ENCODE data around the gene DHRS4L2. TPM values are rescaled to one million over a fixed set of nuclear protein-coding genes. Genes with fewer than 3 reads are reported as not detected.
"Not testable (repeated sequence)": the region's sequence is repeated elsewhere in the genome, so short reads cannot be mapped to it uniquely, and the experiment has no call there.

DHRS4L2 gene
- total and polyA plus RNA-seq, 5 donors, result 15.5 to 44.2 (median 21.0) TPM

DNA sequence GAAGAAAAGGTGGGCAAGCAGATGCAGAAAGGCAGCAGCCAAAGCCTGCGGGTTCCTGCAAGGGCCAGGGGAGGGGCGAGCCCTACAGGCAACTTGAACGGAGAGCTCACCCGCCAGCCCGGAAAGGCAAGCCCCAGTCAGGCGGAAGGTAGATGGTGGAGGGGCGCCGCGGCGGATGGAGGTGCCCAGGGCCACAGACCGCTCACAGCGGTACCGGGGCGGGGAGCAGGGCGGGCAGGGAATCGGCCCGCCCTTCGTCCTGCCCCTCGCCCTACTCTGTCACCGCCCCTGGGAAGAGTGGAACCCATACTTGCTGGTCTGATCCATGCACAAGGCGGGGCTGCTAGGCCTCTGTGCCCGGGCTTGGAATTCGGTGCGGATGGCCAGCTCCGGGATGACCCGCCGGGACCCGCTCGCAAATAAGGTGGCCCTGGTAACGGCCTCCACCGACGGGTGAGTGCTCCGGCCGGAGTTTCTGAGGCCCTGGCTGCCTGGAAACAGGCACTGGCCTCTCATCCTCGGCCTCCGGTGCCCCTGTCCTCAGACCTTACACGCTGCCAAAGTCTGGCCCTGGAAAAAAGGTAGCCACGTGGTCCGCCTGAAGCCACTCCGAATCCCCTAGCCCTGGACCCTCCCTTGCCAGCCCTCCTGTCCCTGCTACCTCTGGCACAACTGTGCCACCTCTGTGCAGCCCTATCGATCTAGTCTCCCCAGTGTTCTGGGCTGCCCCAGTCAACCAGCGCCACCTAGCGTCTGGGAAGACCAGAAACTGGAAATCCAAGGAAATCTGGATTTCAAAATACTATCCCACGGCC, 35.1 kb upstream of the DHRS4L2 start, which contains the start of gene DHRS4:
Gene DHRS4, plus strand, starts transcription at position 307 of the 815 bp plus-strand sequence. Its CDS starts 19 bp downstream, at position 326.
- no peaks in the 10 kb centered on the region for H3K27me3 ChIP-seq (ENCODE audit: control insufficient read depth, insufficient read depth)
- intact Hi-C loops (cut with DNase I), result no loop called here
- ATAC-seq (peak; percentile 98 to 99), DNase-seq (peak; percentile 88 to 93 (median 93))
- under 1% methylated on average over 44 of the region's 44 CpGs for WGBS
- peak within 1 kb of the TSS; percentile 92 for H3K27ac ChIP-seq (ENCODE audit: low read length)
- peaks cover 2% of the 10 kb centered on the region for H3K4me1 ChIP-seq (ENCODE audit: control insufficient read depth, insufficient read depth, low read length)
- H3K9me3 ChIP-seq (ENCODE audit: control insufficient read depth, low read length), result no peaks in the 10 kb centered on the region
- H3K4me3 ChIP-seq (ENCODE audit: low read length), result peak within 1 kb of the TSS; percentile 82

DNA sequence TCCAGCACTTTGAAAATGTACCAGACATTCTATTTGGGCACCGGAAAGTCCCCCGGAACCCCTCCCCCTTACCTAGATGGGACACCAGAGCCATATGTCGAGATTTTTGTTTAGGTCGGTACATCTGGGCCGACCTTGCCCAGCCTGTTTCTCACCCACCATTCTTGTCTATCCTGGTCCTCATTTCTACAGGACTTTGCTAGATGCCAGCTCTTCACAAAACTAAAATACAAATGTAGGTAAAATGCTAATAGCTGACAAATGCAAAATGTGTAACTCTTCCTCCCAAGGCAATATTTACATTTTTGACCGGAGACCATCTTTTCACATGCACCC, 34.5 kb upstream of the DHRS4L2 start:
- ATAC-seq; H3K27me3 ChIP-seq (ENCODE audit: control insufficient read depth, insufficient read depth); H3K27ac ChIP-seq (ENCODE audit: low read length); intact Hi-C loops (cut with DNase I); H3K9me3 ChIP-seq (ENCODE audit: control insufficient read depth, low read length); H3K4me1 ChIP-seq (ENCODE audit: control insufficient read depth, insufficient read depth, low read length); DNase-seq: not testable (repeated sequence)
- peak overlapping the region; percentile 82 for H3K4me3 ChIP-seq (ENCODE audit: low read length)
- 15% methylated on average over 6 of the region's 6 CpGs for WGBS

DNA sequence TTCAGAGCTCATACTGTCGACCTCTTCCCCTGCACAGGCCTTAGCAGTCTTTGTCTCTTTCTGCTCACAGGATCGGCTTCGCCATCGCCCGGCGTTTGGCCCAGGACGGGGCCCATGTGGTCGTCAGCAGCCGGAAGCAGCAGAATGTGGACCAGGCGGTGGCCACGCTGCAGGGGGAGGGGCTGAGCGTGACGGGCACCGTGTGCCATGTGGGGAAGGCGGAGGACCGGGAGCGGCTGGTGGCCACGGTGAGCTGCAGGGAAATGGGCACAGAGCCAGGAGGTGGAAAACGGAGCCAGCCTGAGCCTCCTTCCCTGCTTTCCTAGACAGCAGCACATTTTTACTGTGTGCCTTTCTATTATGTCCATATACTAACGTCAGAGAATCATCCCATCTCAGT, 33.8 kb upstream of the DHRS4L2 start:
- H3K27ac ChIP-seq (ENCODE audit: low read length); H3K4me3 ChIP-seq (ENCODE audit: low read length); H3K4me1 ChIP-seq (ENCODE audit: control insufficient read depth, insufficient read depth, low read length); H3K27me3 ChIP-seq (ENCODE audit: control insufficient read depth, insufficient read depth); intact Hi-C loops (cut with DNase I); ATAC-seq; H3K9me3 ChIP-seq (ENCODE audit: control insufficient read depth, low read length): not testable (repeated sequence)
- 71% methylated on average over 20 of the region's 20 CpGs for WGBS
- peak in 2 of 3 donors; percentile 36 to 64 for DNase-seq

DNA sequence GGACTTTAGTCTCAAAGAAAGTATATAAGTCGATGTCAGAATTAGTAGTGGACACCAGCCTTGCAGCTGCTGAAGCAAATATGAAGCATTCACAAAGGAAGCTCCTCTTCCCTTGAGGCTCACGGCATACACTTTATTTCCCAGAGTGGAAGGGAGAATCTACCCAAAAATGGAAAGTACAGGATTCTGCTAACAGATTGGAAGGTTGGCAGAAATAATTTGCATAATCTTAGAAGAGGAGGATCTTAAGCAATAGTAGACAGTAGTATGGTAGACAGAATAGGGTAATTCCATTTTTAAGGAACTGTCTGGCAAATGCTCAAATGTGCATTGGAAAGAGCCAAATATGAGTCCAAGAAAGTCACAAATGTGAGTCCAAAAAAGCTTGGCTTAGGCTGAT, 32.9 kb upstream of the DHRS4L2 start:
- intact Hi-C loops (cut with DNase I); H3K4me1 ChIP-seq (ENCODE audit: control insufficient read depth, insufficient read depth, low read length); H3K4me3 ChIP-seq (ENCODE audit: low read length); H3K27me3 ChIP-seq (ENCODE audit: control insufficient read depth, insufficient read depth); H3K27ac ChIP-seq (ENCODE audit: low read length); ATAC-seq; H3K9me3 ChIP-seq (ENCODE audit: control insufficient read depth, low read length); DNase-seq: not testable (repeated sequence)
- 80% methylated on average over 2 of the region's 2 CpGs for WGBS

DNA sequence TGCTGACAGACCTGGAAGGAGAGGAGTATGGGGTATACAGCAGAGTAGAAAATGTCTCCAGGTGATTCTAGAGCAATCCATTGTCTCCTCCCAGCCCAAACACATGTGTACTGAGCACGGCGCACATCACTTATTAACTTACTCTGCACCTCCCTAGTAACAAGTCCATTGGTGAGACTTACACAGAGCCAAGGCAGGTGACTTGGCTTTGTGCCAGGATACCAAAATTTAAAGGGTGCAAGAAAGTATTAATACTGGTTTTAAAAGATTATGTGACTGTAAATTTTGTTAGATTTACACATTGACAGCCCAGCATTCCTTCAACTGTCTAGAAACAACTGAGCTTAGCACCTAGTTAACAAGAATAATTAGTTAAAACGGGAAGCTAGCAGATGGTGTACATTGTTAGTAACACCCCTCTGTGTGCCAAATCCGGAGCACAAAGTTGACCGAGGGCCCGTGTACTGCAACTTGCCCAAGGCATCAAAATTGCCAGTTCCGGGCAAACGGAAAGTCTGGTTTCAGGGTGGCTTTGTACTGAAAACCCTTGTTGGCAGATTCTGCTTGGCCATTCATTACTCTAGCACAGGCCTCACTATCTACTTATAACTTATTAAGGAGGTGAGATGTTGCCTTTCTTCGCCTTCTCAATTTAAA, 30.7 kb upstream of the DHRS4L2 start:
- 92% methylated on average over 9 of the region's 9 CpGs for WGBS
- H3K27ac ChIP-seq (ENCODE audit: low read length); H3K4me1 ChIP-seq (ENCODE audit: control insufficient read depth, insufficient read depth, low read length); DNase-seq; ATAC-seq; intact Hi-C loops (cut with DNase I); H3K9me3 ChIP-seq (ENCODE audit: control insufficient read depth, low read length); H3K27me3 ChIP-seq (ENCODE audit: control insufficient read depth, insufficient read depth); H3K4me3 ChIP-seq (ENCODE audit: low read length): not testable (repeated sequence)

DNA sequence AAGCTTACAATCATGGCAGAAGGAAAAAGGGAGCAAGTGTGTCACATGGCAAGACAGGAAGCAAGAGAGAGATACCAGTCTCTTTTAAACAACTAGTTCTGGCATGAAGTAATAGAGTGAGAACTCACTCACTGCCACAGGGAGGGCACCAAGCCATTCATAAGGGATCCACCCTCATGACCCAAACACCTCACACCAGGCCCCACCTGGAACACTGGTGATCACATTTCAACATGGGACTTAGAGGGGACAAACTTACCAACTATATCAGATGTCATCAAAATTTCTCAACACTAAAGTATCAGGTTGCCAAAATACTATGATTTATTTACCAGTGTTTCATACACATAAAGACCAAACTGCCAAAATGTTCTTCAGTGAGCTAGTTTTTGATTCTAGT, 27.8 kb upstream of the DHRS4L2 start:
- DNase-seq; intact Hi-C loops (cut with DNase I); ATAC-seq; H3K4me3 ChIP-seq (ENCODE audit: low read length); H3K4me1 ChIP-seq (ENCODE audit: control insufficient read depth, insufficient read depth, low read length); H3K27ac ChIP-seq (ENCODE audit: low read length); H3K27me3 ChIP-seq (ENCODE audit: control insufficient read depth, insufficient read depth); H3K9me3 ChIP-seq (ENCODE audit: control insufficient read depth, low read length): not testable (repeated sequence)

DNA sequence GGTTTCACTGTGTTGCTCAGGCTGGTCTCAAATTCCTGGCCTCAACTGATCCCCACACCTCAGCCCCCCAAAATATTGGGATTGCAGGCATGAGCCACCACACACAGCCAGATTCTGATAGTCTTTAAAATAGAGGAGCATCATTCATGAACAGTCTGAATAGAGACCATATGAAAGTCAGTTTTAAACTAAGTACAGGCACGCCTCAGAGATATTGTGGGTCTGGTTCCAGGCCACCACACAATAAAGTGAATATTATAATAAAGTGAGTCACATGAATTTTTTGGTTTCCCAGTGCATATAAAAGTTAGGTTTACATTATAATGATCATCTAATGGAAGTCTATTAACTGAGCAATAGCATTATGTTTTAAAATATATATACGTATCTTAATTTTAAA, 27.0 kb upstream of the DHRS4L2 start:
- intact Hi-C loops (cut with DNase I), result not testable (repeated sequence)

DNA sequence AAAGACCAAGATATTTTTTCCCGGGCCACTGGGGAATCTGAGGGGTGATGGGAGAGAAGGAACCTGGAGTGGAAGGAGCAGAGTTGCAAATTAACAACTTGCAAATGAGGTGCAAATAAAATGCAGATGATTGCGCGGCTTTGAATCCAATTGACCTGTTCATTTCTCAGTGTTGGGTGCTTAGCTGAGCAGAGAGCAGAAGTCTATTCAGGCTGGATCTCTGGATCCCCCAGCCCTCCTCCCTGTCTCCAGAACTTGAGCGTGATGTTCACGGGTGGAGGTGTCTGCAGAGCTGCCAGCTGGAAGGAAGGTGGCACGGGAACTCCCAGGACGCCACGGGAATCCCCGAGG, 19.6 kb upstream of the DHRS4L2 start:
- ATAC-seq; intact Hi-C loops (cut with DNase I); H3K27me3 ChIP-seq (ENCODE audit: control insufficient read depth, insufficient read depth); H3K9me3 ChIP-seq (ENCODE audit: control insufficient read depth, low read length); DNase-seq; H3K4me3 ChIP-seq (ENCODE audit: low read length); H3K4me1 ChIP-seq (ENCODE audit: control insufficient read depth, insufficient read depth, low read length); H3K27ac ChIP-seq (ENCODE audit: low read length): not testable (repeated sequence)
- WGBS, result 44% methylated on average over 1 of the region's 9 CpGs

More for the DNA sequence above, 27.0 kb upstream of the DHRS4L2 start:
- not testable (repeated sequence) for H3K9me3 ChIP-seq (ENCODE audit: control insufficient read depth, low read length); ATAC-seq; H3K4me1 ChIP-seq (ENCODE audit: control insufficient read depth, insufficient read depth, low read length); H3K4me3 ChIP-seq (ENCODE audit: low read length); DNase-seq; H3K27me3 ChIP-seq (ENCODE audit: control insufficient read depth, insufficient read depth); H3K27ac ChIP-seq (ENCODE audit: low read length)
- 95% methylated on average over 1 of the region's 2 CpGs for WGBS

DNA sequence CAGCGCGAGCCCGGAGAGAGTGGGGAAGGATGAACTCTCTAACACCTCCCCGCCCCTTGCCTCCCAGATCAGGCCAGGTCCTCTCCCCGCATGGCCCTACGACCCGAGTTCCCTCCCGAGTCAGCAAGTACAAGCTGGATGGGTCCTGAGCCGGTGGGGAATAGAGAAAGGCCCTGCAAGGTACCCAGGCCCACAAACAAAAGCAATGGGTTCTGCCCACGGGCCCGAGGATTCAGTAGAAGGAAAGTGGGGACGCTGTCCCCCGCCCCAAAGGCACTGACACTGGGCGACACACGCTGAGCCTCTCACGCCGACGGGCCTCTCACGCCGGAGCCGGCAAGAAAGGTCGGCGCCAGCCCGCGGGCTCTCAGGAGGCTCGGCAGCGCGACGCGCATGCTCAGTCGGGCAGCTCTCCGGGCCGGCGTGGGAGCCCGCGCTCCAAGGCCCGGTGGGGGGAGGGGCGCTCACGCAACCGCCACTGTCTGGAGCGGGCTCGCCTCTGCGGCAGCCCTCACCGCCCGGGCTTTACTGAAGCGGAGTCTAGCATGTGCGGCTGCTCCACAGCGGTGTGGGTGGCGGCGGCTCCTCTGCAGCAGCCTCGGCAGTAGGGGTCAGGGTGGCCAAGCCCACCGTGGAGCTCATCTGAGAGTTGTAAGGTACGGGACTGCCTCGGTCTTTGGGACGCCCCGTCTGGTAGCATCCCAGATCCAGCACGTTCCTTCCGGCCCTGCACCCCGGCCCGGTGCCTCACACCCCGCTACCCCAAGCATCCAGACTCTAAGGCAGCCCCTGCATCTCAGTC, 19.0 kb upstream of the DHRS4L2 start:
- not testable (repeated sequence) for H3K27ac ChIP-seq (ENCODE audit: low read length); H3K9me3 ChIP-seq (ENCODE audit: control insufficient read depth, low read length)
- intact Hi-C loops (cut with DNase I), result loop anchor here in 1 of 4 donors (5.0 kb wide), 1 partner anchor 48 kb away; no protein-coding TSS in a partner anchor

DNA sequence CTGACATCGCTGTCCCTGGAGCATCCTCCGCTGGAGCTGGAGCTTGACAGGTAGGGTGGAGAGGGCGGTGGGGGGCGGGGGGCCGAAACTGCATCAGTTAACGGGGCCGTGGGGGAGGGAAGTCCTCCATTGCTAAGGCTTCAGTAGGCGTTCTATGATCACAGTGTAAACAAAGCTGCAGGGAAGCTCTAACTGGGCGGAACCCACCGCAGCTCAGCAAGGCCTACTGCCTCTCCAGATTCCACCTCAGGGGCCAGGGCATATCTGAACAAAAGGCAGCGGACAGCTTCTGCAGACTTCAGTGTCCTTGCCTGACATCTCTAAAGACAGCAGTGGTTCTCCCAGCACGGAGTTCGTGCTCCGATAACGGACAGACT, 18.5 kb upstream of the DHRS4L2 start:
- not testable (repeated sequence) for H3K4me1 ChIP-seq (ENCODE audit: control insufficient read depth, insufficient read depth, low read length); H3K27ac ChIP-seq (ENCODE audit: low read length); H3K9me3 ChIP-seq (ENCODE audit: control insufficient read depth, low read length); H3K4me3 ChIP-seq (ENCODE audit: low read length); H3K27me3 ChIP-seq (ENCODE audit: control insufficient read depth, insufficient read depth); DNase-seq
- intact Hi-C loops (cut with DNase I), result loop anchor here in 1 of 4 donors (5.0 kb wide), 1 partner anchor 47 kb away; no protein-coding TSS in a partner anchor
- ATAC-seq, result peak in 1 of 2 donors; percentile 12
- 78% methylated on average over 15 of the region's 15 CpGs for WGBS

More for the DNA sequence above, 19.0 kb upstream of the DHRS4L2 start:
- not testable (repeated sequence) for H3K27me3 ChIP-seq (ENCODE audit: control insufficient read depth, insufficient read depth); H3K4me1 ChIP-seq (ENCODE audit: control insufficient read depth, insufficient read depth, low read length)
- peak overlapping the region; percentile 34 for H3K4me3 ChIP-seq (ENCODE audit: low read length)
- peak; percentile 91 to 97 for ATAC-seq
- DNase-seq, result peak; percentile 78 to 84 (median 81)
- WGBS, result 11% methylated on average over 58 of the region's 61 CpGs

DNA sequence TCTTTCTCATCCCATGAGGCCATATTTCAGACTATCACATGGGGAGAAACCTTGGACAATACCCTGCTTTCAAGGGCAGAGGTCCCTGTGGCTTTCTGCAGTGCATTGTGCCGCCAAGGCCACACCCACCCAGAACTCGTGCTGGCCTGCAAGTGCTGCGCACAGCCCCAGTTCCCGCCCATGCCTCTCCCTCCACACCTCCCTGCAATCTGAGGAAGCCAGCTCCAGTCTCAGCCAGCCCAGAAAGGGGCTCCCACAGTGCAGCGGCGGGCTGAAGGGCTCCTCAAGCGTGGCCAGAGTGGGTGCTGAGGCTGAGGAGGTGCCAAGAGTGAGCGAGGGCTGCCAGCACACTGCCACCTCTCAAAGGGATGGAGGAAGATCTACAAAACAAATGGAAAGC, 15.6 kb upstream of the DHRS4L2 start:
- not testable (repeated sequence) for H3K4me1 ChIP-seq (ENCODE audit: control insufficient read depth, insufficient read depth, low read length); ATAC-seq
- intact Hi-C loops (cut with DNase I), result loop anchor here in 3 of 4 donors (2.0 to 5.0 kb wide), 2 partner anchors 44 kb away; no protein-coding TSS in a partner anchor

More for the DNA sequence above, 15.6 kb upstream of the DHRS4L2 start:
- H3K27me3 ChIP-seq (ENCODE audit: control insufficient read depth, insufficient read depth); H3K4me3 ChIP-seq (ENCODE audit: low read length); H3K9me3 ChIP-seq (ENCODE audit: control insufficient read depth, low read length); H3K27ac ChIP-seq (ENCODE audit: low read length): not testable (repeated sequence)
- 85% methylated on average over 8 of the region's 8 CpGs for WGBS
- peak in 1 of 3 donors; percentile 34 for DNase-seq

Data from right cardiac atrium (tissue), 5 donors.